Adrenal gland (tissue), 5 donors: ENCODE results near the gene FNDC5.

Experiments used
- CTCF ChIP-seq, 6 experiments: fragments of 450-650 bp in 4 of 6; fragments of 200-600 bp in 2 of 6; sonication (generic) in 1 of 6; IDR thresholded peaks; 1 replicate in 5 of 6; 2 replicates in 1 of 6; pipeline versions ENCODE4 v1.5.1 to v1.8.0; 2016 to 2021; ENCODE audit warnings: antibody characterized with exemption in 6 of 6, mild to moderate bottlenecking in 2 of 6, moderate library complexity in 1 of 6
- POLR2A ChIP-seq, 2 donors: fragments of 450-650 bp; IDR thresholded peaks; one replicate each; pipeline ENCODE4 v1.6.1; 2017; ENCODE audit warnings: antibody characterized with exemption in 2 of 2, mild to moderate bottlenecking in 2 of 2, moderate library complexity in 1 of 2
- donor health status: DM: no; HTN: no; CAD: no.

- TF ChIP-seq CTCF (IDR thresholded peaks at IDR 0.05): no peak
- no peak for TF ChIP-seq POLR2A (IDR thresholded peaks at IDR 0.05)
Observed at GRCh38 chr1:32867151-32867550, 3.6 kb downstream of the FNDC5 start.
